OCI-M1 (cell line): ENCODE results near the gene NGF.

Experiments
- DNase-seq: peaks from one replicate; lab custom pipeline; 2025; lab: John Stamatoyannopoulos, UW

NGF gene

DNA sequence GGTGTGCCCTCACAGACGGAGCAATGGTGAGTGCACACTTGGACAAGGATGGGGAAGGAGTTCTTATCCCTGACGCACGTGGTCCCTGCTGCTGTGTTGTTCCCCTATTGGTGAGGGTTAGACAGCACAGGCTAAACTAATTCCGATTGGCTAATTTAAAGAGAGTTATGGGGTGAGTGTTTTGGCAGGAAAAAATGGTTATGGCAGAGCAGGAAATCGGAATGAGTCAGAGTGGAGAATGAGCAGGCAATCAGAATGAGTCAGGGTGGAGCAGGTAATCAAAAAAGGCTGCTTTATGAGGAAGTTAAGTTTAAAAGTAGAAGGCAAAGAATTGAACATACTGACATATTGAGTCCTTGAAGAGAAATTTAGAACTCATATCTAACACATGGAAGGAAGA, 100.5 kb downstream of the NGF start:
- DNase-seq: no peak

DNA sequence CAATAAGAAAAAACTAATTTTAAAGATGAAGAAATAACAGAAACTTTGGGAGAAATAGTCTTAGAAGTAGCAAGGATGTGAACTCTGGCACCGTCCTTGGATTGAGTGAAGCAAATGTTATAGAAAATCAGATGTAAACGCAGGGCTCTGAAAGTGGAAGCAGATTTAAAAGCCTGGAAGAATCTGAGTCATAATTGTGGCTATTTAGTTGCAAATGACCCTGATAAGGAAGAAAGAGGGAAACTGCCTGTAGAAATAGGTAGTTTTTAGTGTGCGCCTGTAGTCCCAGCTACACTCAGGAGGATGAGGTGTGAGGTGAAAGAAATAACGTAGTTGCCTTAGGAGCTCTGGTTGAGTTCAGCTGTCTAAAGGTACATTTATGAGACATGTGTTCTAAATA, 101.0 kb downstream of the NGF start:
- DNase-seq: peak; percentile 2
